Measurements from ENCODE around the gene SEPTIN14.
"Not testable (repeated sequence)": the region's sequence is repeated elsewhere in the genome, so short reads cannot be mapped to it uniquely, and the experiment has no call there.

Gene SEPTIN14

DNA sequence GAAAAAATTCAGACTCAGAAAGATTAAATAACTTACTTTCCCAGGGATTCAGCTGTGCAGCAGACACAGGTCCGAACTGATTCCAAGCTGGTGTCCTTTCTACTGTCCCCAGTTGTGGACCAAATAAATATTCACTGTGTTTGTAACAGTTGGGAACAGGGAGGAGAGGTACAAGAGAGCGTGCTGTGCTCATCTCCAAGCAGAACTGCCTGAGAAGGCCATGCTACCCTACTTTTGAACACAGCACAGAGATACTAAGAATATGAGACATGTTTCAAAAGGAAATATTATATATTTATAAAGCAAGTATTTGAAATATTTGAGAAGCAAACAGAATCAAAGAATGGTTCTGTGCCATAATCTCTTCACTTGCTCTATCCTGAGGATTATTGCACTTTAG lies at the start of gene SEPTIN14:
TSS of gene SEPTIN14 (minus strand) at position 101 of the 400 bp plus-strand sequence. CDS start 756 bp downstream, outside the sequence.
- peaks cover 19% of the 10 kb centered on the region; the same call in 1 of the 2 replicates for H3K9me3 ChIP-seq (ENCODE audit: insufficient read depth, low read depth, low read length)

GRCh38 chr7:55903985-55904759 lies 41.6 kb upstream of the SEPTIN14 start:
- H3K9ac ChIP-seq (ENCODE audit: low read depth, low read length): no peak overlapping the region
- no peak overlapping the region for H3K27ac ChIP-seq (ENCODE audit: low read length)
- H3K36me3 ChIP-seq (ENCODE audit: insufficient read depth, low read depth, low read length): 0 out of 2 replicates have a peak, but pooled peaks cover 6% of the 10 kb centered on the region

More for the DNA sequence above, at the start of gene SEPTIN14:
- H3K27ac ChIP-seq (ENCODE audit: low read length); H3K27me3 ChIP-seq (ENCODE audit: insufficient read depth, low read length); H3K36me3 ChIP-seq (ENCODE audit: insufficient read depth, low read depth, low read length); H3K4me3 ChIP-seq (ENCODE audit: low read length); H3K9ac ChIP-seq (ENCODE audit: low read depth, low read length); H3K4me1 ChIP-seq (ENCODE audit: insufficient read depth, low read length): not testable (repeated sequence)

GRCh38 chr7:55901059-55901458 lies 38.5 kb upstream of the SEPTIN14 start:
- H3K27me3 ChIP-seq (ENCODE audit: insufficient read depth, low read length); H3K9ac ChIP-seq (ENCODE audit: low read depth, low read length); H3K4me3 ChIP-seq (ENCODE audit: low read length); H3K36me3 ChIP-seq (ENCODE audit: insufficient read depth, low read depth, low read length); H3K27ac ChIP-seq (ENCODE audit: low read length); H3K4me1 ChIP-seq (ENCODE audit: insufficient read depth, low read length); H3K9me3 ChIP-seq (ENCODE audit: insufficient read depth, low read depth, low read length): not testable (repeated sequence)

More at GRCh38 chr7:55903985-55904759, 41.6 kb upstream of the SEPTIN14 start:
- 0 out of 2 replicates have a peak, but pooled peaks cover 3% of the 10 kb centered on the region for H3K4me1 ChIP-seq (ENCODE audit: insufficient read depth, low read length)
- no peak overlapping the region for H3K4me3 ChIP-seq (ENCODE audit: low read length)
- no peaks in the 10 kb centered on the region for H3K27me3 ChIP-seq (ENCODE audit: insufficient read depth, low read length)
- H3K9me3 ChIP-seq (ENCODE audit: insufficient read depth, low read depth, low read length): no peaks in the 10 kb centered on the region; the same call in 1 of the 2 replicates

- Histone ChIP-seq H3K9ac (ENCODE audit: low read depth, low read length) (no peak overlapping the region), H3K27me3 (ENCODE audit: insufficient read depth, low read length) (no peaks in the 10 kb centered on the region), H3K4me3 (ENCODE audit: low read length) (no peak overlapping the region), H3K27ac (ENCODE audit: low read length) (no peak overlapping the region), H3K4me1 (ENCODE audit: insufficient read depth, low read length) (no peaks in the 10 kb centered on the region), H3K36me3 (ENCODE audit: insufficient read depth, low read depth, low read length) (no peaks in the 10 kb centered on the region), H3K9me3 (ENCODE audit: insufficient read depth, low read depth, low read length) (no peaks in the 10 kb centered on the region; the same call in 1 of the 2 replicates)
Observed at GRCh38 chr7:55898287-55898686, 35.7 kb upstream of the SEPTIN14 start.

- Histone ChIP-seq H3K9me3 (ENCODE audit: insufficient read depth, low read depth, low read length) (no peaks in the 10 kb centered on the region), H3K4me1 (ENCODE audit: insufficient read depth, low read length) (no peaks in the 10 kb centered on the region)
Observed at GRCh38 chr7:55895021-55895420, 32.5 kb upstream of the SEPTIN14 start.

GRCh38 chr7:55893940-55894339 lies 31.4 kb upstream of the SEPTIN14 start:
- H3K9me3 ChIP-seq (ENCODE audit: insufficient read depth, low read depth, low read length): no peaks in the 10 kb centered on the region
- no peaks in the 10 kb centered on the region for H3K36me3 ChIP-seq (ENCODE audit: insufficient read depth, low read depth, low read length)
- H3K27ac ChIP-seq (ENCODE audit: low read length): no peak overlapping the region
- no peaks in the 10 kb centered on the region for H3K4me1 ChIP-seq (ENCODE audit: insufficient read depth, low read length)
- no peak overlapping the region for H3K4me3 ChIP-seq (ENCODE audit: low read length)
- H3K27me3 ChIP-seq (ENCODE audit: insufficient read depth, low read length): no peaks in the 10 kb centered on the region
- H3K9ac ChIP-seq (ENCODE audit: low read depth, low read length): no peak overlapping the region

More at GRCh38 chr7:55895021-55895420, 32.5 kb upstream of the SEPTIN14 start:
- Histone ChIP-seq H3K4me3 (ENCODE audit: low read length) (no peak overlapping the region), H3K27ac (ENCODE audit: low read length) (no peak overlapping the region), H3K36me3 (ENCODE audit: insufficient read depth, low read depth, low read length) (no peaks in the 10 kb centered on the region), H3K9ac (ENCODE audit: low read depth, low read length) (no peak overlapping the region), H3K27me3 (ENCODE audit: insufficient read depth, low read length) (no peaks in the 10 kb centered on the region)

DNA sequence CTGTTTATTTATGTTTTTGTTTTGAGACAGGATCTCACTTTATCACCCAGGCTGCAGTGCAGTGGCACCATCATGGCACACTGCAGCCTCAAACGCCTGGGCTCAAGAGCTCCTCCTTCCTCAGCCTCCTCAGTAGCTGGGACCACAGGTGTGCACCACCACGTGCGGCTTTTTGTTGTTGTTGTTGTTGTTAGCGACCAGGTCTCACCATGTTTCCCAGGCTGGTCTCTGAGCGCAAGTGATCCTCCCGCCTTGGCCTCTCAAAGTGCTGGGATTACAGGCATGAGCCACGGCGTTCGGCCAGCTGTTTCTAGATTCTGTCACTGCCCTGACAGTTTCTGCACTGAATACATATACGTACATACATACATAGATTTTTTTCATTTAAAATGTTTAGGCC lies 25.8 kb upstream of the SEPTIN14 start:
- H3K9me3 ChIP-seq (ENCODE audit: insufficient read depth, low read depth, low read length); H3K27me3 ChIP-seq (ENCODE audit: insufficient read depth, low read length); H3K27ac ChIP-seq (ENCODE audit: low read length); H3K4me1 ChIP-seq (ENCODE audit: insufficient read depth, low read length); H3K36me3 ChIP-seq (ENCODE audit: insufficient read depth, low read depth, low read length): not testable (repeated sequence)
- peak overlapping the region; percentile 81; the same call in 1 of the 2 replicates for H3K9ac ChIP-seq (ENCODE audit: low read depth, low read length)
- peak overlapping the region; percentile 81 for H3K4me3 ChIP-seq (ENCODE audit: low read length)

DNA sequence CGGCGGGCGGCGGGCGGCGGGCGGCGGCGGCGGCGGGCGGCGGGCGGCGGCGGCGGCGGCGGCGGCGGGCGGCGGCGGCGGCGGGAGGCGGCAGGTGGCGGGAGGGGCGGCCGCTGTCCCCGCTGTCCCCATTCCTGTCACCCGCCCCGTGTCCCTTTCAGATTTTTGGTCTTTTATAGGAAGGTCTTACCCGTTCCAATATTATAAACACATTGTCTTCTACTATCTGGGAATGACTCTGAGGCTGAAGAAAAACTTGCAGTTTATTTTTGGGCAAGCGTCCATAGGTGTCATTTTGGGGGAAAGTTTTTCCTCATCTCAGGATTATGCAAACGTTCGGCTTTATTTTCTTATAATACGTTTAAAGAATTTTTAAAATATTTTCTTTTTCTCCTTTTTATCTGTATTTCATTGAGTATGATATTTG lies 25.3 kb upstream of the SEPTIN14 start:
- Histone ChIP-seq H3K36me3 (ENCODE audit: insufficient read depth, low read depth, low read length) (no peaks in the 10 kb centered on the region), H3K9ac (ENCODE audit: low read depth, low read length) (peak overlapping the region; percentile 81; the same call in 1 of the 2 replicates), H3K9me3 (ENCODE audit: insufficient read depth, low read depth, low read length) (no peaks in the 10 kb centered on the region), H3K27me3 (ENCODE audit: insufficient read depth, low read length) (no peaks in the 10 kb centered on the region), H3K27ac (ENCODE audit: low read length) (no peak overlapping the region), H3K4me1 (ENCODE audit: insufficient read depth, low read length) (no peaks in the 10 kb centered on the region), H3K4me3 (ENCODE audit: low read length) (peak overlapping the region; percentile 81)

GRCh38 chr7:55884321-55884720 lies 21.8 kb upstream of the SEPTIN14 start:
- H3K27me3 ChIP-seq (ENCODE audit: insufficient read depth, low read length): no peaks in the 10 kb centered on the region
- H3K36me3 ChIP-seq (ENCODE audit: insufficient read depth, low read depth, low read length): no peaks in the 10 kb centered on the region
- no peaks in the 10 kb centered on the region for H3K4me1 ChIP-seq (ENCODE audit: insufficient read depth, low read length)
- H3K27ac ChIP-seq (ENCODE audit: low read length): no peak overlapping the region
- H3K9me3 ChIP-seq (ENCODE audit: insufficient read depth, low read depth, low read length): no peaks in the 10 kb centered on the region
- no peak overlapping the region for H3K4me3 ChIP-seq (ENCODE audit: low read length)
- H3K9ac ChIP-seq (ENCODE audit: low read depth, low read length): no peak overlapping the region

- H3K9me3 ChIP-seq (ENCODE audit: insufficient read depth, low read depth, low read length): no peaks in the 10 kb centered on the region
- no peak overlapping the region for H3K4me3 ChIP-seq (ENCODE audit: low read length)
- H3K27ac ChIP-seq (ENCODE audit: low read length): no peak overlapping the region
- no peaks in the 10 kb centered on the region for H3K4me1 ChIP-seq (ENCODE audit: insufficient read depth, low read length)
- no peak overlapping the region for H3K9ac ChIP-seq (ENCODE audit: low read depth, low read length)
- no peaks in the 10 kb centered on the region for H3K27me3 ChIP-seq (ENCODE audit: insufficient read depth, low read length)
- H3K36me3 ChIP-seq (ENCODE audit: insufficient read depth, low read depth, low read length): no peaks in the 10 kb centered on the region
Observed at GRCh38 chr7:55878691-55879090, 16.1 kb upstream of the SEPTIN14 start.

DNA sequence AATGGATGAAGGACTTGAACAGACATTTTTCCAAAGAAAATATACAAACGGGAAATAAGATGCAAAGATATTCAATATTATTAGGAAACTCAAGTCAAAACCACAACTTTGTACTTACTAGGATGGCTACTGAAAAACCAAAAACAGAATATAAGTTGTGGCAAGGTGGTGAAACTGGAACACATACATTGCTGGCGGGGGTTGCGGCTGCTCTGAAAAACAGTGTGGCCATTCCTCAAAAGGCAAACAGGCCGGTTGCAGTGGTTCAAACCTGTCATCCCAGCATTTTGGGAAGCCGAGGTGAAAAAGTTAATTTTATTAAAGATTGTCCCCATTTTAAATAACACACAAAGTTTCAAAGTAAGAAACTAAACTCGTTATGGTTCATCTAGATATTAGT lies 14.8 kb upstream of the SEPTIN14 start:
- H3K4me1 ChIP-seq (ENCODE audit: insufficient read depth, low read length): no peaks in the 10 kb centered on the region

DNA sequence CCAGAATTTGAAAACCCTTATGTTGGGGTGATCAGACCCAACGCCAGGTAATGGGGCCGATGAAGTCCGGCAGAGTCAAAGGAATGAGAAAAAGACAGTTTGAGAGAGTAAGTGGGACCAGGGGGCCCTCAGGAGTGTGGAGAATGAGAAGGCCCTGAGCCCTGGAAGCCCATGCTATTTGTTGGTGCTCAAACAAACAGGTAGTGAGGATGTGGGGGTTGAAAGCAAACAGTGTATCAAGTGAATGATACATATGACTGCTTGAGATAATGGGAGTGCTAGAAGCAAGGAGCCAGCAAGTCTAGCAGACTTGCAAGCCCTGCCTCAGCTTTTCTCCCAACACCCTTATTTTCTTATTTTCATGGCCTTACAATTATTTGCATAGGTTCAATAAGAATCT lies 11.2 kb upstream of the SEPTIN14 start:
- Histone ChIP-seq H3K9me3 (ENCODE audit: insufficient read depth, low read depth, low read length) (peaks cover 11% of the 10 kb centered on the region; the same call in 1 of the 2 replicates), H3K36me3 (ENCODE audit: insufficient read depth, low read depth, low read length) (no peaks in the 10 kb centered on the region), H3K9ac (ENCODE audit: low read depth, low read length) (no peak overlapping the region), H3K4me3 (ENCODE audit: low read length) (no peak overlapping the region), H3K27me3 (ENCODE audit: insufficient read depth, low read length) (no peaks in the 10 kb centered on the region), H3K4me1 (ENCODE audit: insufficient read depth, low read length) (no peaks in the 10 kb centered on the region), H3K27ac (ENCODE audit: low read length) (no peak overlapping the region)

More for the DNA sequence above, 14.8 kb upstream of the SEPTIN14 start:
- Histone ChIP-seq H3K9ac (ENCODE audit: low read depth, low read length) (no peak overlapping the region), H3K27ac (ENCODE audit: low read length) (no peak overlapping the region), H3K9me3 (ENCODE audit: insufficient read depth, low read depth, low read length) (no peaks in the 10 kb centered on the region), H3K4me3 (ENCODE audit: low read length) (no peak overlapping the region), H3K27me3 (ENCODE audit: insufficient read depth, low read length) (no peaks in the 10 kb centered on the region), H3K36me3 (ENCODE audit: insufficient read depth, low read depth, low read length) (no peaks in the 10 kb centered on the region)

Measured in iPS-20b (cell line).